Raji (cell line): Measurements from ENCODE around the gene SPHKAP.

Experiments
- POLR2A ChIP-seq: IDR thresholded peaks from 2 replicates; pipeline ENCODE4 v1.6.1; 2011; ENCODE audit warnings: low read depth, low read length, control low read depth; ENCODE audit not compliant: insufficient read depth

SPHKAP gene

DNA sequence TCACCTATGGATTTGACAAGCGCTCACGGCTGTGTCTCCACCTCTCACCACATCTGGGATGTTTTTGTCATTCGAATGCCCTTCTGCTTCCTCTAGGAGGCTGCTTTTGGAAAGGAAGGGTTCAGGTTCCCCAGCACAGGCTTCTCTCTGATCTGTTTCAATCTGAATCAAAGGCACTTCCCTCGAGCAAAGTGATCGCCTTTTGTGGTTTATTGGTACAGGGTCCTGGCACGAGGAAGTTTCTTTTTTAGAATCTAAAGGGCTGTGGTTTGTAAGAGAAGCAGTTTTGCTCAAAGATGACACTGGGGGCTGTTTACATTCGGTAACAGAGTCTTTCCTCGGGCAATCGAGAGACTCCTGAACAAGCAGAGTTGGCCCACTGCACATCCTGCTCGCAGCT is 165.1 kb downstream of the SPHKAP start:
- no peak for TF ChIP-seq POLR2A

DNA sequence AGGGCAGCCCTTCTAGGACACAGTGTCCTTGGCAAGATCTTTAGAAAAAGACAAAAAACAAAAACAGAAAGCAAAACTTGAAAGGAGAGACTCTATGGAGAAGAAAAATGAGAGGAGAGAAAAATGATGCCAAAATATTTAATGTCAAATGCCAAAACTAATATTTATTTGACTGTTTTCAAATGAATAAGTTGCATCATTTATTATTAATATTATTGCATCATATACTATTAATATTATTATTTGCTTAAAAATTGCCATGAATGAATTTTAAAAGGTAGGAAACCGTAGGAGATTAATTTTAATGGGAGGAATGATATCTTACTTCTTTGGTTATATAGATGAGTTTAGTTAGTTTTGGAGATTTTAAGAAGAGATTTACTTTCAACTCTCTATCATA is 165.7 kb downstream of the SPHKAP start:
- TF ChIP-seq POLR2A: no peak

DNA sequence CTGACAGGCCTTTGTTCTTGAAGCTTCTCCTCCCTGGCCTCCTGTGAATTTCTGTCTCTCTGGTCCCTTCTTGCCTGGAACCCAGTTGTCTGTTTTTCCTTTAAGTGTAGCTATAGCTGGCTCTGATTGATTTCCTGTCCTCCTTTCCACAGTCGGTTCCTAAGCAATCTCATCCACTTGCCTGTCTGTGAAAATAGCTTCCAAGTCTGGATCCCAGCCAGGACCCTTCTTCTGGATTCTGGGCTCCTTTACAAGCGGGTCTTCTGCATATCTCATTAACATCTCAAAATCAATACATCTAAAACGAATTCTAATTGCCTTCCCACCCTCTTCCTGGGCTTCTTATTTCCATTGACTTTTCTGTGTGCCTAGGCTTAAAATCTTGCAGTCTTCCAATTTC is 185.1 kb downstream of the SPHKAP start:
- TF ChIP-seq POLR2A: no peak

DNA sequence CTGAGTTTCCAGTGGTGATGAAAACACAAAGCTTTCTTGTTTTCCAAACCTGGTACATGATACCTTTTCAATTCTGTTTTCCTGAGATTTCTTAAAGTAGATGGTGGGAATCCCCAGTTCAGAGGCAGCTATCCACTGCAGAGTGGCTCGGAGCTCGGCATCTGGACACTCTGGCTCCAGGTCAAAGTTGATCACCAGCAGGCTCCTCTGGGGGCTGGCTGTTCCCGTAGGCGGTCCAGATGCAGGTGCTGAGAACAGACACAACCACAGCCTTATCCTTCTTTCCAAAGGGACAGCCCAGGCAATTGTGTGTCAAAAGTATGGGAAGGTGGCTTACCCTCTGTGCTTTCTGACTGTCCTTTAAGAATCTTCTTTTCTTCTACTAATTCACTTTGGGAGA is 190.6 kb downstream of the SPHKAP start:
- no peak for TF ChIP-seq POLR2A

DNA sequence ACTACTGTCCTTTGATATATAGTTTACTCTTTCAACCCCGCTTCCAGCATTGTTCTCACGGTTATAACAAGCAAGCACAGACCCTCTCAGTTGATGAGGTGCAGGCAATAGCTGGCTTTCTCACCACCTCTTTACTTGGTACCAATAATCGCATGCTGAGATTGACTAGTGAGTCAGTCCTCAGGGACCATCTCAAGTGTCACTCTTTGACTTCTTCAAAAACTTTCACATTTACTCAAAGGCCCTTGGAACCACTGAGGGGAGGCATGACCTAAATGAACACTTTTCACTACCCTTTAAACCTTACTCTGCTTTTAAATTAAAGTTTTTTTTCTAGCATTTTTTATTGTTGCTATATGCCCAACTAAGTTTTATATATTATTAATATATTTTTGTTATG is 208.2 kb downstream of the SPHKAP start:
- TF ChIP-seq POLR2A: no peak

DNA sequence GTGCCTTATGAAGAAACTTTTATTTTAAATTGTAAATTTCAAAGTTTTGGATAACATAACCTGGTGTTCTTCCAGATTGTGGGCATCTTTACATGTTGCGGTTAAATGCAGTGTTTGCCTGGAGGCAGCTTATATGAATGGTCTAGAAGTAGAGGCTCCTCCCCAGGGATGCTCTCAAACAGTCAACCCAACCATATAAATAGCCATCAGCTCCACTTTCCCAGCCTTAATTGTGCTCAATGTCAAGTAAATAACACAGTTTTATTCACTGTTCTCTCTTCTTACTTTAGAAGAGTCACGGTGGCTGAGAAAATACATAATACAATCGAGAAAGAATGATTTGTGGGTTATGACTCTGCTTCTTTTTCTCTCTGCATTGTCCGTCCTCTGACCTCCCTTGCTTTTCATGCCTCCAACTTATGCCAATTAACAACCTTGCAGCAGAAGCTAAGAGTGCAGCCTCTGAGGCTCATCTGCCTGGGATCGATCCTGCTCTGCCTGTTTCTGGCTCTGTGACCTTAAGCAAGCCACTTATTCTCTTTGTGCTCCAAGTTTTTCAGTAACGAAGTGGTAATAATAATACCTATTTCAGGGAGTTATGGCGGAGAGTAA is 209.8 kb downstream of the SPHKAP start:
- TF ChIP-seq POLR2A: no peak

DNA sequence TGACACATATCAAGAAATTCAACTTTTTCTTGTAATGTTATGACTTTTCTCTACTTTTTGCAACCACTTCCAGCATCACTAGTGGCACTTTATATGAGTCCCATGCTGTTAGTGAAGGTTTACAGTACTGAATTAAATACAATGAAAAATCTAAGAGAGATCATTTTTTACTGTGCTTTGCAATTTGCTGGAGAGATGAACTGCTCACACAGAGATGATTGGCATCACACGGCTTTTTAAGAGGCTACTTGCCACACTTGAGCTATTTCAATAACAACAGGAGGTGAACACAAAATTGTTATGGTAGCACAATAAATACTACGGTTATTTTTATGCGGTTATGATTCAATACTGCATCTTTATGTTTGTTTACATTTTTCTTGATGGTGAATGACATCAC is 221.2 kb downstream of the SPHKAP start:
- no peak for TF ChIP-seq POLR2A

DNA sequence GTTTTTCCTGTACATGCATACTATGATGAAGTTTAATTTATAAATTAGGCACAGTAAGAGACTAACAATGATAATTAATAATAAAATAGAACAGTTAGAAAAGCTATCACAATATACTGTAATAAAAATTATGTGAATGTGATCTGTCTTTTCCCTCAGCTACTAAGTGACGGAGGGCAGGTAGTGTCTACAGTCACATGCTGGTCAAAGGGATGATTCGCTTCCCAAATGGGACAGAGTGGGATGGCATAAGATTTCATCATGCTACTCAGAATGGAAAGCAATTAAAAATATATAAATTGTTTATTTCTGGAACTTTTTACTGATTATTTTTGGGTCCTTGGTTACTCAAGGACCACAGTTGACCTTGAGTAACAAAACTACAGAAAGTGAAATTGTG is 238.5 kb downstream of the SPHKAP start:
- no peak for TF ChIP-seq POLR2A

DNA sequence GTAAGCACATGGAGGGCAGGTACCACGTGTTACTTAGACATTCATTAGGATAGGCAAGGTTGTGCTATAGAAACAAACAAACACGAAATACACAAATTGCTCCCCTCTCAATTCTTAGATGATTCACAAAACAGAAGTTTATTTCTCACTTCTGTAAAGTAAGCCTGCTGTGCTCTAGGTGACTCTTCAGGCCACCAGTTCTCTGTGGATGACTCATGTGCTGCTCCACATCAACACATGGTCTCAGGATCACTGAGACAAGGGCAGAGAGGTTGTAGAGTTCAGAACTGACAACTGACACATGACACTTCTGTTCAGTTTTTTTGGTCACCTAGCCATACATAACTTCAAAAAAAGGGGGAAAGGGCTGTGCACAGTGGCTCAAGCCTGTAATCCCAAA is 239.5 kb downstream of the SPHKAP start:
- TF ChIP-seq POLR2A: no peak

DNA sequence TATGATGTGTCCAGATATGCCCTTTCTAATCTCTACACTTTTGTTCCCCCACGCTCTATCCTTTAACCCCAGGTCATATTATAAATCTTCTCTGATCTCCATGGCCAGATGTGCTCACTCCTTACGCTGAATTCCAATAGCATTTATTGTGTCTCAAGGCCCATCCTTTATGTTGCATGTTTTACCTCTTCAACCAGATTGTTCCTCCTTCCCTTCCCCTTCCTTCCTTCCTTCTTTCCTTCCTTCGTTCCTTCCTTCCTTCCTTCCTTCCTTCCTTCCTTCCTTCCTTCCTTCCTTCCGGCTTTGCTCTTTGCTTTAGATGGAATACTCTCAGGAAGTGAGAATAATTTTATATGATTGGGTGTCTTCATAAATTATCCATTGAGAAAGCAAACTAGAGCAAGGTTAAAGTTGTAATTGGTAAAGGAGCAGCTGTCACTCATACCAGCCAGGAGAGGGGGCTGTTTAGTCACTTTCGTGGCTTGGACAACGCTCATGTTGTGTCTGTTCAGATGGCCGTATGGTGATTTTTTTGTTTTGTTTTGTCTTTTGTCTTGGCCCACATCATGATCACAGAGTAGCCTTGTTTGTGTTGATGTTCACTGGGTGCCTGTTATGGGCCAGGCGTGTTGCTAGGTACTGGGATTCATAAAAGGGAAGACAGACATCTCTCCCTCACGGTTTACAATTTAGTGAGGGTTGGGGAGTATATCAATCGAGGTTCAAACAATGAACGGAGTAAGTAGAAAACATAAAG is 242.0 kb downstream of the SPHKAP start:
- TF ChIP-seq POLR2A: no peak

DNA sequence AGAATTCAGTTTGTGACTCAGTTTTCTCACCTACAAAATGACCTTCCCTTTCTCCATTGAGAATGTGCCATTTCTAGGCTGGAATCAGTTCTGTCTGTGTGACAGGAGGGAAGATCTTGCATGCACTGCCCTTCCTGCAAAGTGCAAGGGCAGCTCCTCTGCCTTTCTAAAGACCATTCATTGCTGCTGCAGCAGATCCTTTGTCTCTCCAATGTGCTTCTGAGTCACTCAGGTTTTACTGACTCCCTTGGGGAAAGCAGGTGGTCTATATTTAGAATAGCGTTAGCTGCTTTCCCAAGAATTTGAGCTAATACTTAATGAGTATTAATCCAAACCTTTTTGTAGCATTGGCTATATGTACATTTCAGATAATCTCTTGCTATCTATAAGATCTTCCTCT is 247.6 kb downstream of the SPHKAP start:
- TF ChIP-seq POLR2A: no peak

DNA sequence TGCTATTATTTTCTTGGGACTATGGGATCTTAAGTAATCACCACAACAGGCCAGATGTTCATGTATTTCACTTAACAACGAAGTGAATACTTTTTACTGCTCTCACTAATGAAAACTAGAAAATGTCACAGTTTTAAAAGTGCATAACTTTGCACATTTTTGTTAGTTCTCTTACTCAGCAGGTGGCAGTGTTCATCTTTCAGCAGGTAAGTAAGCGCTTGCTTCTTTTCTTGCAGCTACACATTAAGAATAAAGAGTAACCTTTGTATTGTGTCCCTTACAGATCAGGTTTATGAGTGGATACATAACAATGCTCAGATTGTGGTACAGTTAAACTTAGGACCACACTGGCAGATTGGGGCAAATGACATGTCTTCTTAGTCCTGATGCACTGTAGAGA is 249.1 kb downstream of the SPHKAP start:
- TF ChIP-seq POLR2A: no peak

DNA sequence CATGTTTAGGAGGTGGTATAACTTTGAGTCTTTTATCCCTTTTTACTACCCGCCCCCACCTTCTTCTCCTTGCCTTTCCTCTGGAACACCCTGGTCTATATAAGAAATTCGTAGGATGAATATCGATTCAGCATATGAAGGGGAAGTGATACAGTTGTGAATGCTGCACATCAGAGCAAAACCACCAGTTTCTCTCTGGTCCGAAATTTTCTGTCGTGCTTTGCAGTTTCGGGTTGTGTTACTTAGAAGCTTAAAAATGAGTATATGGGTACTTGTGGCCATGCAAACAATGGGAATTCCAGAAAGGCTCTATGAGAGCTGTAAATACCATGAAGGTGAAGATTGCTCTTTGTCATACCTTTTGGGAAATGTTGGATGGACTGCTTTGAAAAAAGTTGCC is 249.5 kb downstream of the SPHKAP start:
- no peak for TF ChIP-seq POLR2A
